H9 (cell line): ENCODE measurements around the gene XPC. TPM values are rescaled to one million over a fixed set of nuclear protein-coding genes. Genes with fewer than 3 reads are reported as not detected.
A peak's percentile ranks its signal among the peaks of the same experiment; 100 is the strongest.

Source experiments
- DNase-seq: peaks from one replicate; pipeline ENCODE4 v3.0.0-alpha.2; 2017
- H2AFZ ChIP-seq: one replicate; pipeline ENCODE4 v1.6.1; 2013; ENCODE audit warnings: mild to moderate bottlenecking, low read length, control low read depth, moderate library complexity
- H2AK5ac ChIP-seq: 2 replicates; pipeline ENCODE4 v1.6.1; 2013; ENCODE audit warnings: low read length, control low read depth, mixed read lengths; ENCODE audit not compliant: insufficient read length
- H2BK120ac ChIP-seq: one replicate; pipeline ENCODE4 v1.6.1; 2013; ENCODE audit warnings: low read depth, mild to moderate bottlenecking, low read length, control low read depth, inconsistent platforms; ENCODE audit not compliant: poor library complexity, severe bottlenecking
- H2BK12ac ChIP-seq: 2 replicates; pipeline ENCODE4 v1.6.1; 2013; ENCODE audit warnings: low read length, control low read depth, mixed read lengths, low read depth; ENCODE audit not compliant: insufficient read length
- H2BK15ac ChIP-seq: 2 replicates; pipeline ENCODE4 v1.6.1; 2013; ENCODE audit warnings: low read depth, low read length, control low read depth
- H2BK20ac ChIP-seq: one replicate; pipeline ENCODE4 v1.6.1; 2013; ENCODE audit warnings: low read depth, mild to moderate bottlenecking, low read length, control low read depth, inconsistent platforms; ENCODE audit not compliant: poor library complexity, severe bottlenecking
- H2BK5ac ChIP-seq: 2 replicates; pipeline ENCODE4 v1.6.1; 2013; ENCODE audit warnings: low read length, control low read depth, mixed read lengths; ENCODE audit not compliant: insufficient read length
- H3K14ac ChIP-seq: 2 replicates; pipeline ENCODE4 v1.6.1; 2013; ENCODE audit warnings: low read length, control low read depth; ENCODE audit not compliant: insufficient read depth
- H3K18ac ChIP-seq: 2 replicates; pipeline ENCODE4 v1.6.1; 2013; ENCODE audit warnings: low read depth, mild to moderate bottlenecking, mixed read lengths, low read length, control low read depth; ENCODE audit not compliant: insufficient read length
- H3K23ac ChIP-seq: 2 replicates; pipeline ENCODE4 v1.6.1; 2013; ENCODE audit warnings: low read length, control low read depth, mixed read lengths, low read depth; ENCODE audit not compliant: insufficient read length
- H3K23me2 ChIP-seq: 2 replicates; pipeline ENCODE4 v1.6.1; 2013; ENCODE audit warnings: low read depth, mild to moderate bottlenecking, mixed read lengths, low read length, control low read depth; ENCODE audit not compliant: insufficient read length, poor library complexity, severe bottlenecking
- H3K27ac ChIP-seq: 2 replicates; pipeline ENCODE4 v1.5.1; 2013; ENCODE audit warnings: low read length, control low read depth, mixed read lengths, low read depth; ENCODE audit not compliant: insufficient read length
- H3K27me3 ChIP-seq: 2 replicates; pipeline ENCODE4 v1.6.1; 2013; ENCODE audit warnings: low read length, control low read depth, inconsistent platforms; ENCODE audit not compliant: insufficient read depth
- H3K4ac ChIP-seq: 2 replicates; pipeline ENCODE4 v1.6.1; 2013; ENCODE audit warnings: low read depth, mild to moderate bottlenecking, control low read depth, inconsistent platforms, low read length, moderate library complexity
- H3K4me1 ChIP-seq: 2 replicates; pipeline ENCODE4 v1.6.1; 2013; ENCODE audit warnings: low read length, control low read depth, inconsistent platforms; ENCODE audit not compliant: insufficient read depth
- H3K4me2 ChIP-seq: 2 replicates; pipeline ENCODE4 v1.6.1; 2013; ENCODE audit warnings: low read length, control low read depth, mixed read lengths; ENCODE audit not compliant: insufficient read length, insufficient read depth
- H3K56ac ChIP-seq: 2 replicates; pipeline ENCODE4 v1.6.1; 2013; ENCODE audit warnings: low read depth, mild to moderate bottlenecking, mixed read lengths, low read length, control low read depth; ENCODE audit not compliant: insufficient read length
- H3K79me1 ChIP-seq: 2 replicates; pipeline ENCODE4 v1.6.1; 2013; ENCODE audit warnings: low read depth, mild to moderate bottlenecking, moderate library complexity, low read length, control low read depth, inconsistent platforms; ENCODE audit not compliant: insufficient read depth, poor library complexity, severe bottlenecking
- H3K79me2 ChIP-seq: 2 replicates; pipeline ENCODE4 v1.6.1; 2013; ENCODE audit warnings: low read length, control low read depth, inconsistent platforms; ENCODE audit not compliant: insufficient read depth
- H3K9ac ChIP-seq: 2 replicates; pipeline ENCODE4 v1.6.1; 2013; ENCODE audit warnings: low read length, control low read depth, mixed read lengths; ENCODE audit not compliant: insufficient read length; ENCODE audit errors: extremely low read depth
- H3K9me3 ChIP-seq: one replicate; pipeline ENCODE4 v1.6.1; 2013; ENCODE audit warnings: low read depth, low read length, inconsistent platforms; ENCODE audit not compliant: control insufficient read depth
- H3T11ph ChIP-seq: one replicate; pipeline ENCODE4 v1.6.1; 2013; ENCODE audit warnings: mild to moderate bottlenecking, low read length, control low read depth, inconsistent platforms
- H4K20me1 ChIP-seq: one replicate; pipeline ENCODE4 v1.6.1; 2013; ENCODE audit not compliant: control insufficient read depth, insufficient read length, insufficient read depth
- H4K5ac ChIP-seq: 2 replicates; pipeline ENCODE4 v1.6.1; 2013; ENCODE audit warnings: low read depth, mild to moderate bottlenecking, mixed read lengths, low read length, control low read depth; ENCODE audit not compliant: insufficient read length
- H4K8ac ChIP-seq: replicated peaks from 2 replicates; pipeline ENCODE4 v1.6.1; 2013; ENCODE audit warnings: low read length, control low read depth, mixed read lengths, low read depth; ENCODE audit not compliant: insufficient read length
- H4K91ac ChIP-seq: 2 replicates; pipeline ENCODE4 v1.6.1; 2013; ENCODE audit warnings: low read depth, mild to moderate bottlenecking, moderate library complexity, mixed read lengths, low read length, control low read depth; ENCODE audit not compliant: insufficient read length
- H3K27ac Mint-ChIP-seq, 3 experiments: 2 replicates in 2 of 3; 3 replicates in 1 of 3; pipeline ENCODE4 v1.8.0; 2020 to 2021; ENCODE audit warnings: mixed read lengths in 3 of 3, mild to moderate bottlenecking in 1 of 3, moderate library complexity in 1 of 3
- H3K27me3 Mint-ChIP-seq: 2 replicates; pipeline ENCODE4 v1.8.0; 2021; ENCODE audit warnings: low read depth, mild to moderate bottlenecking, moderate library complexity, mixed read lengths
- H3K36me3 Mint-ChIP-seq, 3 experiments: 2 replicates in 2 of 3; 3 replicates in 1 of 3; pipeline ENCODE4 v1.8.0; 2020 to 2021; ENCODE audit warnings: low read depth in 3 of 3, mixed read lengths in 3 of 3; ENCODE audit not compliant: insufficient read depth in 1 of 3
- H3K4me1 Mint-ChIP-seq, 2 experiments: 2 replicates each; pipeline ENCODE4 v1.8.0; 2020; ENCODE audit warnings: mixed read lengths in 2 of 2
- H3K4me3 Mint-ChIP-seq, 2 experiments: 2 replicates in 1 of 2; 3 replicates in 1 of 2; pipeline ENCODE4 v1.8.0; 2020 to 2021; ENCODE audit warnings: mild to moderate bottlenecking in 2 of 2, mixed read lengths in 2 of 2, moderate library complexity in 1 of 2
- H3K9me3 Mint-ChIP-seq, 2 experiments: 2 replicates in 1 of 2; 3 replicates in 1 of 2; pipeline ENCODE4 v1.8.0; 2020; ENCODE audit warnings: mild to moderate bottlenecking in 2 of 2, mixed read lengths in 2 of 2, moderate library complexity in 1 of 2
- CTCF ChIP-seq: fragments of 200-600 bp; sonication (generic); conservative IDR thresholded peaks from 3 replicates; pipeline ENCODE4 v1.8.0; 2021; ENCODE audit warnings: antibody characterized with exemption, mild to moderate bottlenecking
- WGBS: extraction: QIAGEN DNeasy Blood & Tissue Kit; methylation state at CpG from one replicate; pipeline ENCODE4 v1.1.7; 2013; ENCODE audit warnings: missing lambda C conversion rate, low lambda C conversion rate, mixed read lengths; ENCODE audit not compliant: insufficient read length; ENCODE audit errors: extremely low coverage; 5-methylcytosine and 5-hydroxymethylcytosine counted together
- total RNA-seq: library from RNA; stranded (reverse); gene quantifications from 2 replicates; pipeline ENCODE4 v1.2.1, GENCODE V29; 2021

The XPC gene
- total RNA-seq, 1 experiment from 2014 or later, result 30.3 TPM

GRCh38 chr3:14118400-14119381 is 59.7 kb downstream of the XPC start:
- WGBS, result no CpG with 5 or more reads among the region's 13 CpGs
- Histone ChIP-seq H3K56ac (no peak overlapping the region), H4K20me1 (no peaks in the 10 kb centered on the region), H2BK5ac (no peak overlapping the region), H2AK5ac (no peak overlapping the region), H3K23ac (no peak overlapping the region), H3K79me2 (no peaks in the 10 kb centered on the region; the same call in 1 of the 2 replicates), H2BK20ac (no peak overlapping the region), H4K5ac (no peak overlapping the region), H2BK120ac (no peak overlapping the region), H2BK12ac (no peak overlapping the region), H2BK15ac (no peak overlapping the region), H3K23me2 (peaks cover 3% of the 10 kb centered on the region), H3K9ac (peak overlapping the region; percentile 22), H3K4me1 (no peaks in the 10 kb centered on the region), H3T11ph (no peak overlapping the region), H3K27ac (no peak overlapping the region), H3K27me3 (no peaks in the 10 kb centered on the region), H4K8ac (no peak overlapping the region), H4K91ac (no peak overlapping the region), H3K4ac (no peak overlapping the region), H3K79me1 (no peaks in the 10 kb centered on the region), H3K9me3 (no peaks in the 10 kb centered on the region), H3K14ac (no peak overlapping the region), H3K4me2 (no peak overlapping the region), H3K18ac (no peak overlapping the region), H2AFZ (no peak overlapping the region)
- Mint-ChIP-seq H3K36me3 (peaks cover 28 to 46% (median 45%) of the 10 kb centered on the region in 3 experiments), H3K9me3 (peaks cover 0 to 8% of the 10 kb centered on the region in 2 experiments; a peak in 4 of 5 replicates), H3K27ac (peak overlapping the region in 1 of 3 experiments; percentile 77; a peak in 2 of 7 replicates), H3K4me1 (peaks cover 34 to 44% of the 10 kb centered on the region in 2 experiments), H3K4me3 (no peak overlapping the region), H3K27me3 (peaks cover 3% of the 10 kb centered on the region; the same call in 1 of the 2 replicates)
- TF ChIP-seq CTCF, result no peak
- DNase-seq, result no peak
